Type B pancreatic cell (in vitro differentiated cells): Measurements from ENCODE around the gene STK4. TPM values are rescaled to one million over a fixed set of nuclear protein-coding genes. Genes with fewer than 3 reads are reported as not detected.

Experiments
- DNase-seq: peaks from one replicate; pipeline ENCODE4 v3.0.0; 2021; ENCODE audit warnings: mixed read lengths; ENCODE audit not compliant: unreplicated experiment; ENCODE audit errors: extremely low spot score
- H3K27ac Mint-ChIP-seq: 2 replicates; pipeline ENCODE4 v1.8.0; 2021; ENCODE audit warnings: mild to moderate bottlenecking, mixed read lengths
- H3K27me3 Mint-ChIP-seq: 2 replicates; pipeline ENCODE4 v1.8.0; 2021; ENCODE audit warnings: mixed read lengths
- H3K36me3 Mint-ChIP-seq: 2 replicates; pipeline ENCODE4 v1.8.0; 2021; ENCODE audit warnings: mixed read lengths
- H3K4me1 Mint-ChIP-seq: one replicate; pipeline ENCODE4 v1.8.0; 2021; ENCODE audit warnings: mixed read lengths; ENCODE audit not compliant: unreplicated experiment
- H3K4me3 Mint-ChIP-seq: 2 replicates; pipeline ENCODE4 v1.8.0; 2021; ENCODE audit warnings: mild to moderate bottlenecking, mixed read lengths
- H3K9me3 Mint-ChIP-seq: 2 replicates; pipeline ENCODE4 v1.8.0; 2021; ENCODE audit warnings: mixed read lengths
- CTCF ChIP-seq: fragments of 200-600 bp; sonication (generic); conservative IDR thresholded peaks from 2 replicates; pipeline ENCODE4 v1.5.0; 2021; ENCODE audit warnings: antibody characterized with exemption, mild to moderate bottlenecking
- total RNA-seq: library from RNA; stranded (reverse); gene quantifications from 2 replicates; pipeline ENCODE4 v1.2.1, GENCODE V29; 2021; ENCODE audit warnings: low replicate concordance

Gene STK4
- total RNA-seq, 1 donor from 2014 or later: 32.6 TPM

DNA sequence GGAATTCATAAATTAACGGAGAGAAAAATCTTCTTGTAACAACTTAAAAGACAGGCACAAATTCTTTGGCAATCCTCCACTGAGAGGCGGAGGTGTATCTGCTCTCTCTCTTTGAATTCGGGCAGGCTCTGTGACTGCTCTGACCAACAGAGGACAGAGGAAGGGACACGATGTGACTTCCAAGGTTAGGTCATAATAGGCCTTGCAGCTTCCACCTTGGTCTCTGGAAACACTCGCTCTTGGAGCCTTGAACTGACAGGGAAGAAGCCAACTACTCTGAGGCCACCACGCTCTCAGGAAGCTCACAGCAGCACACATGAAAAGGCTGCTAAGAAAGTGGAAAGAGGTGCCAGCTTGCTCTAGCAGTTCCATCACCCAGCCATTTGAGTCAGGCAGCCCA is 21.1 kb upstream of the STK4 start:
- Mint-ChIP-seq H3K27ac (peak overlapping the region; percentile 12), H3K36me3 (peaks cover 30% of the 10 kb centered on the region), H3K9me3 (no peaks in the 10 kb centered on the region), H3K4me1 (no peaks in the 10 kb centered on the region), H3K4me3 (no peak overlapping the region), H3K27me3 (no peaks in the 10 kb centered on the region)
- no peak for TF ChIP-seq CTCF
- DNase-seq: no peak

DNA sequence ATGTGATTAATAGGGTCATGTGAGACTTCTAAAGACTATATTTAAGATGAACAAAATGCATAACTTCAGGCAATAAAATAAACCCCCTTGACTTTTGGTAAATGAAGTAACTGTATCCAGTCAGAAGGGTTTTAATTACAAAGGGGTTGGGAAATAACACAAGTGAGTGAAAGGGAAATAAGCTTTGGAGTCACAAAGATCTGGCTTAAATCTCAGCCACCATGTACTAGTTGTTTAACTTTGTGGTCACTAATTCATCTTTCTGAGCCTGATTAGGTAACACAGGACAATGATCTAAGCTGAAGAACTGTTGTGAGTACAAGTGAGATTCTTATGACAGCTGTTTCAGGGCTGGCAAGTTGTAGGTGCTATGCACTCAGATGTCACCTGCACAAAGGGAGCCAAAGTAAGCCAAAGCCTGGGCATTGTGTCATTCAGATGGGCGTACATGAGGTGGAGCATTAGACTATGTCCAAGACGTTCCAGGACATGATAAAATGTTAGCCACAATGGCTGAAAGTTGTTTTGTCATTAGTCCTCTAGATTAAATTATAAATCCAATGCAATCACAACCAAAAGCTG is 19.9 kb upstream of the STK4 start:
- Mint-ChIP-seq H3K27ac (no peak overlapping the region), H3K36me3 (peaks cover 33% of the 10 kb centered on the region), H3K27me3 (no peaks in the 10 kb centered on the region), H3K4me3 (no peak overlapping the region), H3K4me1 (no peaks in the 10 kb centered on the region), H3K9me3 (no peaks in the 10 kb centered on the region)
- no peak for DNase-seq
- no peak for TF ChIP-seq CTCF

DNA sequence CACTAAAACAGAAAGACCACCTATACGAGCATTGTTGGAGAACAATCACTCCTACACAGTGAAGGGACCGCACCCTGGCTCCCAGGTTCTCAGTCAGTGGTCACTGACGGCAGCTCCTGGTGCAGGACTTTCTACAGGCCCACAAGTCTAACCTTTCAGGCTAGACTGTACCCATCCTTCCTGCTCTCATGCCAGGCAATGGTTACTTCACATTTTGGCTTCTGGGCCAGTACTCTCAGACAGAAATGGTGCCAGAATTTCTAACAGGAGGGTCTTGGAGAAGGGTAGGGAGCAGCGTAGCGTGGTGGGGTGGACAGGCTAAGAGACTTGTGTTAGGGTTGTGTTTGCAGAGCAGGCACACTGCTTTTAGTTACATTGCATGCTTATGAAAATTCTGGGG is 18.2 kb upstream of the STK4 start:
- Mint-ChIP-seq H3K27me3 (no peaks in the 10 kb centered on the region), H3K4me1 (peaks cover 9% of the 10 kb centered on the region), H3K4me3 (no peak overlapping the region), H3K36me3 (peaks cover 33% of the 10 kb centered on the region), H3K9me3 (no peaks in the 10 kb centered on the region), H3K27ac (no peak overlapping the region)
- no peak for DNase-seq
- no peak for TF ChIP-seq CTCF

GRCh38 chr20:44948513-44948912 is 17.8 kb upstream of the STK4 start:
- Mint-ChIP-seq H3K36me3 (peaks cover 36% of the 10 kb centered on the region), H3K27me3 (no peaks in the 10 kb centered on the region), H3K4me3 (no peak overlapping the region), H3K4me1 (peaks cover 13% of the 10 kb centered on the region), H3K9me3 (no peaks in the 10 kb centered on the region), H3K27ac (no peak overlapping the region)
- no peak for TF ChIP-seq CTCF
- no peak for DNase-seq

DNA sequence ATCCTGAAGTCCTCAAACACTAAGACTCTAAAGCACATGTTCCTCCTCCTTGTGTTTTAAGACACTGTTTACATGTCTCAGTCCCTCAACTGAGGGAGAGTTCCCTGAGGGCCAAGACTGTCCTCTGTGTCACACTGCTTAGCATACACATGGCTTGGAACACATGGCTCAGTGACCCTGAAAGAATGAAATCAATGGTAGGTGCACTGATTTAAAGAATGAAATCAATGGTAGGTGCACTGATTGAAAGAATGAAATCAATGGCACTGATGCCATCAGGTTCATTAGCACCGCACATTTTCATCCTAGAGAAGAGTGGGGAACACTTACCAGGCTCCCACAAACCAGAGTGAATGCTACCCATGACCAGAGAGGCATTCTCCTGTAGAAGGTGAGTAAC is 15.9 kb upstream of the STK4 start:
- DNase-seq: no peak
- no peak overlapping the region for H3K27ac Mint-ChIP-seq
- no peak overlapping the region for H3K4me3 Mint-ChIP-seq
- no peaks in the 10 kb centered on the region for H3K9me3 Mint-ChIP-seq
- peaks cover 45% of the 10 kb centered on the region for H3K36me3 Mint-ChIP-seq
- TF ChIP-seq CTCF: no peak
- H3K4me1 Mint-ChIP-seq: peaks cover 20% of the 10 kb centered on the region
- H3K27me3 Mint-ChIP-seq: no peaks in the 10 kb centered on the region

DNA sequence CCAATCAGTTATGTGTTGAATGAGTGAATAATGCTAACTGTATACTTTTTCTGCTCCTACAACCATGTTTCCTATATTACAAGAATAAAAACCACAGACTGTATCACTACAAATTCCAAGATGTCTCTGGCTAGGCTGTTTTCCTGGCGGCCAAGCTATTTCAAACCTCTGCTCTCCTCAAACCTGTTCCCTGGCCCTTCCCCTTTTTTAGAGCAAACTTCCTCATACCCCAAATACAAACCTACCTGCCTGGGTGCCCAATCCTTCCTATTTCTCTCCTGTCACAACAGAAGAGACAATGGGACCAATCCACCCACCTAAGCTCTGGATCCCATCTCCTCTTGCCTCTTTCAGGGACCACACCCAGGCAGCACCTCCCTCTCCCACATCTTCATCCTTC is 13.6 kb upstream of the STK4 start:
- Mint-ChIP-seq H3K4me3 (peak overlapping the region; percentile 31), H3K36me3 (peaks cover 46% of the 10 kb centered on the region), H3K27me3 (no peaks in the 10 kb centered on the region), H3K27ac (peak overlapping the region; percentile 97), H3K4me1 (peaks cover 21% of the 10 kb centered on the region), H3K9me3 (no peaks in the 10 kb centered on the region)
- TF ChIP-seq CTCF: no peak
- DNase-seq: no peak
